NCI-H2227 (cell line): ENCODE results near the gene TMEFF1.
A peak's percentile ranks its signal among the peaks of the same experiment; 100 is the strongest.
"Not testable (repeated sequence)": the region's sequence is repeated elsewhere in the genome, so short reads cannot be mapped to it uniquely, and the experiment has no call there.

Experiments
- DNase-seq: peaks from one replicate; lab custom pipeline; 2025; ENCODE audit not compliant: unreplicated experiment; lab: John Stamatoyannopoulos, UW

Gene TMEFF1

GRCh38 chr9:100486479-100487176 is 13.7 kb downstream of the TMEFF1 start:
- no peak for DNase-seq

- DNase-seq: no peak
These were observed 15.2 kb downstream of the TMEFF1 start for GRCh38 chr9:100488177-100488576.

GRCh38 chr9:100489836-100490235 is 16.9 kb downstream of the TMEFF1 start:
- no peak for DNase-seq

GRCh38 chr9:100492952-100493351 is 20.0 kb downstream of the TMEFF1 start:
- DNase-seq: no peak

GRCh38 chr9:100498592-100498991 is 25.6 kb downstream of the TMEFF1 start:
- DNase-seq: no peak

GRCh38 chr9:100499460-100499859 is 26.5 kb downstream of the TMEFF1 start:
- no peak for DNase-seq

- DNase-seq: no peak
These were observed 26.9 kb downstream of the TMEFF1 start for GRCh38 chr9:100499866-100500265.

GRCh38 chr9:100505564-100506159 is 32.7 kb downstream of the TMEFF1 start:
- DNase-seq: peak; percentile 36

GRCh38 chr9:100507350-100507749 is 34.4 kb downstream of the TMEFF1 start:
- not testable (repeated sequence) for DNase-seq

GRCh38 chr9:100511205-100511604 is 38.3 kb downstream of the TMEFF1 start:
- DNase-seq: no peak

GRCh38 chr9:100515578-100516494 is 42.9 kb downstream of the TMEFF1 start:
- DNase-seq: no peak

GRCh38 chr9:100521282-100521681 is 48.3 kb downstream of the TMEFF1 start:
- no peak for DNase-seq

GRCh38 chr9:100525563-100525962 is 52.6 kb downstream of the TMEFF1 start:
- DNase-seq: no peak

- not testable (repeated sequence) for DNase-seq
These were observed 54.3 kb downstream of the TMEFF1 start for GRCh38 chr9:100527180-100527794.

GRCh38 chr9:100534401-100534800 is 61.5 kb downstream of the TMEFF1 start:
- DNase-seq: peak; percentile 81

- no peak for DNase-seq
These were observed 67.4 kb downstream of the TMEFF1 start for GRCh38 chr9:100540327-100540726.

- no peak for DNase-seq
These were observed 76.1 kb downstream of the TMEFF1 start for GRCh38 chr9:100549048-100549447.

- DNase-seq: no peak
These were observed 82.0 kb downstream of the TMEFF1 start for GRCh38 chr9:100554935-100555401.

- no peak for DNase-seq
These were observed 82.5 kb downstream of the TMEFF1 start for GRCh38 chr9:100555471-100555870.

GRCh38 chr9:100557053-100557452 is 84.1 kb downstream of the TMEFF1 start:
- DNase-seq: no peak

- no peak for DNase-seq
These were observed 88.3 kb downstream of the TMEFF1 start for GRCh38 chr9:100561256-100561655.
